Panc1 (cell line): Measurements from ENCODE around the gene R3HDM2. TPM values are rescaled to one million over a fixed set of nuclear protein-coding genes. Genes with fewer than 3 reads are reported as not detected.

Experiments
- ATAC-seq: fragments of 200-7000 bp; cut with Tn5 transposase; 2 replicates; pipeline ENCODE4 v1.9.1; 2020; ENCODE audit warnings: mild to moderate bottlenecking, moderate library complexity
- BruUV-seq: library from RNA; stranded (reverse); fragments of 400-500 nt; replicated peaks from 2 replicates; lab custom pipeline; 2021; lab: Mats Ljungman, UMichigan
- CTCF ChIA-PET: fragments of 300-600 bp; sonication (Branson Sonifier 250); formaldehyde crosslinking; loops from one replicate; lab custom pipeline; 2022; ENCODE audit warnings: antibody characterized with exemption; lab: Charles Lee
- POLR2A ChIA-PET: fragments of 300-600 bp; sonication (Branson Sonifier 250); formaldehyde crosslinking; loops from one replicate; lab custom pipeline; 2022; ENCODE audit warnings: antibody characterized with exemption; lab: Charles Lee
- DNase-seq: peaks from one replicate; pipeline ENCODE4 v3.0.0-alpha.2; 2010; ENCODE audit warnings: low read depth, low spot score
- H3K27ac ChIP-seq: 2 replicates; pipeline ENCODE4 v1.5.1; 2011; ENCODE audit warnings: mild to moderate bottlenecking, low read length, inconsistent platforms
- H3K27me3 ChIP-seq: fragments of 200-500 bp; sonication (Bioruptor generic); 2 replicates; pipeline ENCODE4 v1.6.0; 2014; ENCODE audit warnings: low read length, inconsistent platforms; ENCODE audit not compliant: control insufficient read depth, insufficient read depth
- H3K36me3 ChIP-seq: fragments of 200-500 bp; sonication (Bioruptor generic); 2 replicates; pipeline ENCODE4 v1.5.1; 2014; ENCODE audit warnings: inconsistent platforms, mild to moderate bottlenecking, low read length, moderate library complexity; ENCODE audit not compliant: control insufficient read depth, insufficient read depth
- H3K4me1 ChIP-seq: 2 replicates; pipeline ENCODE4 v1.5.1; 2011; ENCODE audit warnings: inconsistent platforms, mild to moderate bottlenecking, low read length, moderate library complexity; ENCODE audit not compliant: control insufficient read depth, insufficient read depth
- H3K4me3 ChIP-seq, 2 experiments: 2 replicates each; pipeline ENCODE4 v1.5.1; 2011 to 2012; ENCODE audit warnings: low read depth in 2 of 2, low read length in 2 of 2, mild to moderate bottlenecking in 2 of 2, inconsistent platforms in 1 of 2, moderate library complexity in 1 of 2
- H3K9me3 ChIP-seq: fragments of 200-500 bp; sonication (Bioruptor generic); 2 replicates; pipeline ENCODE4 v1.5.1; 2014; ENCODE audit warnings: low read depth, mild to moderate bottlenecking, inconsistent platforms, low read length, moderate library complexity; ENCODE audit not compliant: control insufficient read depth, insufficient read depth
- POLR2AphosphoS5 ChIP-seq: IDR thresholded peaks from 2 replicates; pipeline ENCODE4 v1.6.1; 2012; ENCODE audit warnings: mild to moderate bottlenecking, low read depth, low read length, moderate library complexity
- SIN3A ChIP-seq: IDR thresholded peaks from 2 replicates; pipeline ENCODE4 v1.6.1; 2012; ENCODE audit warnings: low read depth, mild to moderate bottlenecking, low read length, moderate library complexity, borderline replicate concordance; ENCODE audit not compliant: insufficient read depth
- TCF7L2 ChIP-seq: IDR thresholded peaks from 2 replicates; pipeline ENCODE4 v1.6.1; 2011; ENCODE audit warnings: mild to moderate bottlenecking, low read depth, low read length, inconsistent platforms
- in situ Hi-C: cut with HindIII; loops from 2 replicates; pipeline ENCODE4 v1.10.0; 2016; ENCODE audit warnings: low sequenced_read_pairs, low pct_unique_long_range_greater_than_20kb
- intact Hi-C: fragments of 100-400 bp; cut with micrococcal nuclease; formaldehyde crosslinking; loops from one replicate; pipeline ENCODE4 v1.10.0; 2022; ENCODE audit not compliant: unreplicated experiment
- total RNA-seq: library from RNA; stranded (reverse); gene quantifications from one replicate; pipeline ENCODE4 v1.2.1, GENCODE V29; 2021; ENCODE audit not compliant: unreplicated experiment
- TF ChIP-seq, protein P1 (sequence below): fragments of 450-650 bp; IDR thresholded peaks from 2 replicates; pipeline ENCODE4 v1.5.1; 2017; ENCODE audit warnings: mild to moderate bottlenecking
- TF ChIP-seq, protein P2 (sequence below), 2 experiments: IDR thresholded peaks; 2 replicates each; pipeline ENCODE4 v1.6.1; 2011 to 2012; ENCODE audit warnings: low read depth in 2 of 2, control low read depth in 1 of 2, low read length in 1 of 2, mild to moderate bottlenecking in 1 of 2, moderate library complexity in 1 of 2; ENCODE audit not compliant: insufficient read depth in 1 of 2

Gene R3HDM2
- total RNA-seq, 1 experiment from 2014 or later: 56.5 TPM

DNA sequence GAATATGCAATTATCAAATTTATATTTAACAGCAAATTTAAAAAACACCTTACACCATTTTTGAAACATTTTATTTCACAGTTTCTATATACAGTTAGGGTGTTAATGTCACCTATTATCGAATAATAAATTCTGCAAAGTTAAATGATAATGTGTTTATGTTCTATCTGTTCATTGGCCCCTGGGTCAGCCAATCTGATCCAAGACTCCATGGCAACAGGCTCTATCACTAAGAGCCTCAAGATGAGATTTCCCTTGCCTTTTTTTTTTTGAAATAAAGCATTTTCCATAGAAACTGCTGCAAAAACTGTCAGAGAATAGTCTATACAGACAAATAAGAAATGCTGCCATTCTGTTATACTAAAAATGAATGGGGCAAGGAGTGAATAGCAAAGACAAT is 96.6 kb downstream of the R3HDM2 start:
- H3K27ac ChIP-seq: no peak overlapping the region
- intact Hi-C loops (no loop called here), in situ Hi-C loops (no loop called here)
- DNase-seq: no peak
- H3K27me3 ChIP-seq: no peaks in the 10 kb centered on the region
- H3K9me3 ChIP-seq: no peaks in the 10 kb centered on the region
- no TSS peak for BruUV-seq
- CTCF ChIA-PET: interaction anchor here (1.3 kb wide), 1 partner anchor 122 kb away, joined by 5 read pairs; no protein-coding TSS in a partner anchor
- H3K4me3 ChIP-seq: no peak overlapping the region
- POLR2A ChIA-PET: no interaction called here
- H3K36me3 ChIP-seq: no peaks in the 10 kb centered on the region
- no peaks in the 10 kb centered on the region for H3K4me1 ChIP-seq
- TF ChIP-seq, protein P1, sequence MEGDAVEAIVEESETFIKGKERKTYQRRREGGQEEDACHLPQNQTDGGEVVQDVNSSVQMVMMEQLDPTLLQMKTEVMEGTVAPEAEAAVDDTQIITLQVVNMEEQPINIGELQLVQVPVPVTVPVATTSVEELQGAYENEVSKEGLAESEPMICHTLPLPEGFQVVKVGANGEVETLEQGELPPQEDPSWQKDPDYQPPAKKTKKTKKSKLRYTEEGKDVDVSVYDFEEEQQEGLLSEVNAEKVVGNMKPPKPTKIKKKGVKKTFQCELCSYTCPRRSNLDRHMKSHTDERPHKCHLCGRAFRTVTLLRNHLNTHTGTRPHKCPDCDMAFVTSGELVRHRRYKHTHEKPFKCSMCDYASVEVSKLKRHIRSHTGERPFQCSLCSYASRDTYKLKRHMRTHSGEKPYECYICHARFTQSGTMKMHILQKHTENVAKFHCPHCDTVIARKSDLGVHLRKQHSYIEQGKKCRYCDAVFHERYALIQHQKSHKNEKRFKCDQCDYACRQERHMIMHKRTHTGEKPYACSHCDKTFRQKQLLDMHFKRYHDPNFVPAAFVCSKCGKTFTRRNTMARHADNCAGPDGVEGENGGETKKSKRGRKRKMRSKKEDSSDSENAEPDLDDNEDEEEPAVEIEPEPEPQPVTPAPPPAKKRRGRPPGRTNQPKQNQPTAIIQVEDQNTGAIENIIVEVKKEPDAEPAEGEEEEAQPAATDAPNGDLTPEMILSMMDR: no peak
- TF ChIP-seq TCF7L2 (no peak), SIN3A (no peak), POLR2AphosphoS5 (no peak)
- TF ChIP-seq, protein P2, sequence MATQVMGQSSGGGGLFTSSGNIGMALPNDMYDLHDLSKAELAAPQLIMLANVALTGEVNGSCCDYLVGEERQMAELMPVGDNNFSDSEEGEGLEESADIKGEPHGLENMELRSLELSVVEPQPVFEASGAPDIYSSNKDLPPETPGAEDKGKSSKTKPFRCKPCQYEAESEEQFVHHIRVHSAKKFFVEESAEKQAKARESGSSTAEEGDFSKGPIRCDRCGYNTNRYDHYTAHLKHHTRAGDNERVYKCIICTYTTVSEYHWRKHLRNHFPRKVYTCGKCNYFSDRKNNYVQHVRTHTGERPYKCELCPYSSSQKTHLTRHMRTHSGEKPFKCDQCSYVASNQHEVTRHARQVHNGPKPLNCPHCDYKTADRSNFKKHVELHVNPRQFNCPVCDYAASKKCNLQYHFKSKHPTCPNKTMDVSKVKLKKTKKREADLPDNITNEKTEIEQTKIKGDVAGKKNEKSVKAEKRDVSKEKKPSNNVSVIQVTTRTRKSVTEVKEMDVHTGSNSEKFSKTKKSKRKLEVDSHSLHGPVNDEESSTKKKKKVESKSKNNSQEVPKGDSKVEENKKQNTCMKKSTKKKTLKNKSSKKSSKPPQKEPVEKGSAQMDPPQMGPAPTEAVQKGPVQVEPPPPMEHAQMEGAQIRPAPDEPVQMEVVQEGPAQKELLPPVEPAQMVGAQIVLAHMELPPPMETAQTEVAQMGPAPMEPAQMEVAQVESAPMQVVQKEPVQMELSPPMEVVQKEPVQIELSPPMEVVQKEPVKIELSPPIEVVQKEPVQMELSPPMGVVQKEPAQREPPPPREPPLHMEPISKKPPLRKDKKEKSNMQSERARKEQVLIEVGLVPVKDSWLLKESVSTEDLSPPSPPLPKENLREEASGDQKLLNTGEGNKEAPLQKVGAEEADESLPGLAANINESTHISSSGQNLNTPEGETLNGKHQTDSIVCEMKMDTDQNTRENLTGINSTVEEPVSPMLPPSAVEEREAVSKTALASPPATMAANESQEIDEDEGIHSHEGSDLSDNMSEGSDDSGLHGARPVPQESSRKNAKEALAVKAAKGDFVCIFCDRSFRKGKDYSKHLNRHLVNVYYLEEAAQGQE (IDR thresholded peaks at IDR 0.05; ENCODE audit: insufficient read depth in 1 of 2, low read depth in 2 of 2, low read length in 1 of 2): no peak
- ATAC-seq: no peak

DNA sequence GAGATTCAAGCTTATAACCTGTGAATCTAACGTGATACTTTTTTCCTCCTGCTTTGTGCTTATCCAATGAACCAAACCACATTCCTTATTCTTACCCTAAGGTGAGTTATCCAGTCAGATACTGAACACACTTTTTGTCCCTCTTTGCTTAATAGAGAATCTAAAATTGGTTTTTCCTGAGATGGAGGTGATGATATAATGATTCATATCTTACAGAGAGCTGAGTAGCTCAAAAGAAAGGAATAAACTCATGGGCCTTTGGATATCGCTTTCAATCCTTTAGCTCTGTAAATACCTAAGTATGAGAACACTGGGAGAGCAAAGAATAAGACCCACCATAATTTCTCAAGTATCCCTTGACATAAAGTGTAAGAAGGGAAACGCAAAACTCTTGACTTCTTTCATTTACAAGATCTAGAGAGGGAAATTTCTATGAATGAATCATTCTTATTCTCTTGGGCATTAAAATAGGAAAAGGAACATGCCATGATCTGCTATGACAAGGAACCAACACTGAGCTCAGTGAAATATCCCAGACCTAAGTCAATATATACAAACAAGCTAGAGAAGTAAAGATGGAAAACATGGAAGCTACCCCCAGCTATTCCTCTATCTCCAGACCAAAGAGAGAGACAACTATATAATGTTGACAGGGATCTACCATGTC is 98.1 kb downstream of the R3HDM2 start:
- in situ Hi-C loops (no loop called here), intact Hi-C loops (no loop called here)
- no peak overlapping the region for H3K27ac ChIP-seq
- H3K9me3 ChIP-seq: no peaks in the 10 kb centered on the region
- no peak for TF ChIP-seq SIN3A
- TF ChIP-seq POLR2AphosphoS5: no peak
- TF ChIP-seq, protein P2 (IDR thresholded peaks at IDR 0.05; ENCODE audit: insufficient read depth in 1 of 2, low read depth in 2 of 2, low read length in 1 of 2): no peak
- TF ChIP-seq TCF7L2: no peak
- TF ChIP-seq, protein P1: no peak
- H3K4me3 ChIP-seq: no peak overlapping the region
- no peaks in the 10 kb centered on the region for H3K27me3 ChIP-seq
- no TSS peak for BruUV-seq
- ChIA-PET CTCF (no interaction called here), POLR2A (interaction anchor here (1.1 kb wide), 1 partner anchor 57 kb away, joined by 3 read pairs; no protein-coding TSS in a partner anchor)
- H3K36me3 ChIP-seq: no peaks in the 10 kb centered on the region
- H3K4me1 ChIP-seq: no peaks in the 10 kb centered on the region
- DNase-seq (no peak), ATAC-seq (no peak)
